Right renal cortex interstitium (tissue), 3 donors: ENCODE results near the gene HTT-AS. TPM values are rescaled to one million over a fixed set of nuclear protein-coding genes. Genes with fewer than 3 reads are reported as not detected.
A peak's percentile ranks its signal among the peaks of the same experiment; 100 is the strongest.

Source experiments
- DNase-seq, 3 donors: peaks; one replicate each; pipeline ENCODE4 v3.0.0-alpha.2; 2013; ENCODE audit warnings: low read depth in 3 of 3, low spot score in 2 of 3
- polyA plus RNA-seq, 3 donors: library from polyadenylated mRNA; unstranded; fragments of 120-200 nt; gene quantifications; one replicate each; pipeline ENCODE4 v1.2.1, GENCODE V29; 2013; ENCODE audit not compliant: insufficient read length in 3 of 3

HTT-AS gene
- polyA plus RNA-seq, 3 donors = not detected

DNA sequence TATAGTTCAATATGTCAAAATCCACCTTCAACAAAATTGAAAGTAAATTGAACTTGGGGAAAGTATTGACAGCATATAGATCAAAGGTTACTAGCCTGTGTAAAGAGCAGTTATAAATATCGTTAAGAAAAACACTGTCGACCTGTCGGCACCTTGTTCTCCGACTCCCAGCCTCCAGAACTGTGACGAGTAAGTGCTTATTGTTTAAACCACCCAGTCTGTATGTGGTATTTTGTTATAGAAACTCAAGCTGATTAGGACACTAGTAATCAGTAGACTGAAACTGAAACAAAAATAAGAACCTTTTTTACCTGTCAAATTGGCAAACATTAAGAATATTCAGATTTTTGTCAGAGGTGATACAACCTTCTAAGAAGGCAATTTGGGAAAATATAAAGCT lies 17.1 kb upstream of the HTT-AS start:
- DNase-seq = no peak

DNA sequence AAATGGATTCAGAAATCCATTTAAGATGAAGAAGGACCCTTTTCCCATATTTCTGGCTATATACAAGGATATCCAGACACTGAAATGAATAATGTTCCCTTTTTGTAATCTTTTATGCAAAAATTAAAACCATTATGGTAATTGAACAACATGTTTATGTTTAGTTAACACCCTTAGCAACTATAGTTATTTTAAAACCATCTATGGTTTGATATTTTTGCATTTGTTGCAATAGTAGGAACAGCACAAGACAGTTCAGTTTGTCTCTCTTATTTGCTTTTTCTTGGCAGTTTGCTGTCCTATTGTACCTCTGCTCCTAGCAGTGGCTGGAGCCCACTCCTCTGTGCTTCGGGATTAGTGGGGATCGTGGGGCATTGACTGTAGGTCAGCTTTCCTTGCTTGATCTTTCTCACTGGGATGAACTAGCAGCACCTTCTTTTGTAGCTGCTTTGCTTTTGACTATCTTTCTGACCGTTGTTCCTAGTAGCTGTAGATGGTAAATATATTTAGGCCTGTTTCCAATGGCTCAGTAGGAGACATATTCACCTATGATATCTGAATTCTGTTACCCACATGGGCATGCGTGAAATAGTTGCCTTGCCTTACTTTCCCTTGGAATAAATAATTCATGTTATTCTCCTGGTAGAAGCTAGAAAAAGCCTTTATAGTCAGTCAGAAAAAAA lies 12.9 kb upstream of the HTT-AS start:
- no peak for DNase-seq

DNA sequence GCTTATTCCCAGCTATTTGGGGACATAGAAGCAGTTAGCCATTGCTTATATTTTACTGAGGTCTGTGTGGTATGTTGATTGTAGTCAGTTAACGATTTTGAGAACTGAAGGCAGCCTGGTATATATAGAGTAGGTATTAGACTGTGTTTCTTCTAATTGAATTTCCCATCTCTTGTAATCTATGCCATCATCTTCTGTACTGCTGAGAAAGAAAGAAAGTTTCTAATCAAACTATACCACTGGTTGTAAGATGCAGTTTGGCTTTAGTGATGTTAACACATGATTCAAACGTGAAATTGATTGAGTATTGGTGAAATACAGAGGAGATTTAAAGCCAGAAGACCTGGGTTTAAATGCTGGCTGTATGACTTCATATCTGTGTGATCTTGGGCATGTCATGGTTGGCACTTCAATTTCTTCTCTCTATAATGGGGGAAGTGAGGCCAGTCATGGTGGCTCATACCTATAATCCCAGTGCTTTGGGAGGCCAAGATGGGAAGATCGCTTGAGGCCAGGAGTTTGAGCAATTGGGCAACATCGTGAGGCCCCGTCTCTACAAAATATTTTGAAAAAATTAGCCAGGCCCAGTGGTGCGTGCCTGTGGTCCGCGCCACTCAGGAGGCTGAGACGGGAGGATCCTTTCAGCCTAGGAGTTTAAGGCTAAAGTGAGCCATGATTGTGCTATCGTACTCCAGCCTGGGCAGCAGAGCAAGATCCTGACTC lies 11.8 kb upstream of the HTT-AS start:
- no peak for DNase-seq

DNA sequence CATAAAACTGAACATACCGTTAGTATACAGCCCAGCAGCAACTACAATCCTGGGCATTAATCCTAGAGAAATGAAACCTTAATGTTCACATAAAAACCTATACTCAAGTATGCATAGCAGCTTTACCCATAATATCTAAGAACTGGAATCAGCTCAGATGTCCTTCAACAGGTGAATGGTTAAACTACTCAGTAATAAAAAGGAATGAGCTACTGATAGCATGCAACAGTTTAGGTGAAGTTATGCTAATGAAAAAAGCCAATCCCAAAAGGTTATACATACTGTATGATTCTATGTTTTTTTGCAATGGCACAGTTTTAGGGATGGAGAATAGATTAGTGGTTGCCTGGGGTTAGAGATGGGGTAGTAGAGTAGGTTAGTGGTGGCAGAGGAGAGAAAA lies 9.4 kb upstream of the HTT-AS start:
- no peak for DNase-seq

DNA sequence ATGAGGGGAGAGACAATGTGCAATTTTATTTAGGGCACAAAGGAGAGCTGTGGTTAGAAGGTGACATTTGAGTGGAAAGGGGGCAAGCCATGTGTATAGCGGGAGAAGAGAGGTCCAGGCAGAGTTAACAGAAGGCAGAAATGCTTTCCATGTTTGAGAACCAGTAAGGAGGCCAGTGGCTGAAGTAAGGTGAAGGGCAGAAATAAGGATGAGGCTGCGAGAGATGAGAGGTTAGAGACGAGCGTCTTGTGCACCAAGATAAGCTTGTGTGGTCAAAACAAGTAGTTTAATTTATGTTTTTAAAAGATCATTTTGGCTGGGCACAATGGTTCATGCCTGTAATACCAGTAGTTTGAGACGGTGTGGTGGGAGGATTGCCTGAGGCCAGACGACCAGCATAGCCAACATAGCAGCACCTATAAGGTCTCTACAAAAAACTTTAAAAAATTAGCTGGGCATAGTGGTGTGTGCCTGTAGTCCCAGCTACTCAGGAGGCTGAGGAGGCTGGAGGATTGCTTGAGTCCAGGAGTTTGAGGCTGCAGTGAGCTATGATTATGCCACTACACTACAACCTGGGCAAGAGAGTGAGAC lies 8.7 kb upstream of the HTT-AS start:
- DNase-seq = no peak

DNA sequence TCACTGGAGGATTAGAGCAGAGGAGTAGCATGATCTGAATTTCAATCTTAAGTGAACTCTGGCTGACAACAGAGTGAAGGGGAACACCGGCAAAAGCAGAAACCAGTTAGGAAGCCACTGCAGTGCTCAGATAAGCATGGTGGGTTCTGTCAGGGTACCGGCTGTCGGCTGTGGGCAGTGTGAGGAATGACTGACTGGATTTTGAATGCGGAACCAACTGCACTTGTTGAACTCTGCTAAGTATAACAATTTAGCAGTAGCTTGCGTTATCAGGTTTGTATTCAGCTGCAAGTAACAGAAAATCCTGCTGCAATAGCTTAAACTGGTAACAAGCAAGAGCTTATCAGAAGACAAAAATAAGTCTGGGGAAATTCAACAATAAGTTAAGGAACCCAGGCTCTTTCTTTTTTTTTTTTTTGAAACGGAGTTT lies 5.4 kb upstream of the HTT-AS start:
- DNase-seq = no peak

DNA sequence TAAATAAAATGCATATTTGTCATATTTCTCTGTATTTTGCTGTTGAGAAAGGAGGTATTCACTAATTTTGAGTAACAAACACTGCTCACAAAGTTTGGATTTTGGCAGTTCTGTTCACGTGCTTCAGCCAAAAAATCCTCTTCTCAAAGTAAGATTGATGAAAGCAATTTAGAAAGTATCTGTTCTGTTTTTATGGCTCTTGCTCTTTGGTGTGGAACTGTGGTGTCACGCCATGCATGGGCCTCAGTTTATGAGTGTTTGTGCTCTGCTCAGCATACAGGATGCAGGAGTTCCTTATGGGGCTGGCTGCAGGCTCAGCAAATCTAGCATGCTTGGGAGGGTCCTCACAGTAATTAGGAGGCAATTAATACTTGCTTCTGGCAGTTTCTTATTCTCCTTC lies 3.5 kb upstream of the HTT-AS start:
- DNase-seq = no peak

DNA sequence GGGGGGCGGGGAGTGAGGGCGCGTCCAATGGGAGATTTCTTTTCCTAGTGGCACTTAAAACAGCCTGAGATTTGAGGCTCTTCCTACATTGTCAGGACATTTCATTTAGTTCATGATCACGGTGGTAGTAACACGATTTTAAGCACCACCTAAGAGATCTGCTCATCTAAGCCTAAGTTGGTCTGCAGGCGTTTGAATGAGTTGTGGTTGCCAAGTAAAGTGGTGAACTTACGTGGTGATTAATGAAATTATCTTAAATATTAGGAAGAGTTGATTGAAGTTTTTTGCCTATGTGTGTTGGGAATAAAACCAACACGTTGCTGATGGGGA lies 1.3 kb upstream of the HTT-AS start:
- DNase-seq = no peak

DNA sequence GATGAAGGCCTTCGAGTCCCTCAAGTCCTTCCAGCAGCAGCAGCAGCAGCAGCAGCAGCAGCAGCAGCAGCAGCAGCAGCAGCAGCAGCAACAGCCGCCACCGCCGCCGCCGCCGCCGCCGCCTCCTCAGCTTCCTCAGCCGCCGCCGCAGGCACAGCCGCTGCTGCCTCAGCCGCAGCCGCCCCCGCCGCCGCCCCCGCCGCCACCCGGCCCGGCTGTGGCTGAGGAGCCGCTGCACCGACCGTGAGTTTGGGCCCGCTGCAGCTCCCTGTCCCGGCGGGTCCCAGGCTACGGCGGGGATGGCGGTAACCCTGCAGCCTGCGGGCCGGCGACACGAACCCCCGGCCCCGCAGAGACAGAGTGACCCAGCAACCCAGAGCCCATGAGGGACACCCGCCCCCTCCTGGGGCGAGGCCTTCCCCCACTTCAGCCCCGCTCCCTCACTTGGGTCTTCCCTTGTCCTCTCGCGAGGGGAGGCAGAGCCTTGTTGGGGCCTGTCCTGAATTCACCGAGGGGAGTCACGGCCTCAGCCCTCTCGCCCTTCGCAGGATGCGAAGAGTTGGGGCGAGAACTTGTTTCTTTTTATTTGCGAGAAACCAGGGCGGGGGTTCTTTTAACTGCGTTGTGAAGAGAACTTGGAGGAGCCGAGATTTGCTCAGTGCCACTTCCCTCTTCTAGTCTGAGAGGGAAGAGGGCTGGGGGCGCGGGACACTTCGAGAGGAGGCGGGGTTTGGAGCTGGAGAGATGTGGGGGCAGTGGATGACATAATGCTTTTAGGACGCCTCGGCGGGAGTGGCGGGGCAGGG lies 711 bp upstream of the HTT-AS start:
- DNase-seq = peak in 2 of 3 donors; percentile 65 to 72

DNA sequence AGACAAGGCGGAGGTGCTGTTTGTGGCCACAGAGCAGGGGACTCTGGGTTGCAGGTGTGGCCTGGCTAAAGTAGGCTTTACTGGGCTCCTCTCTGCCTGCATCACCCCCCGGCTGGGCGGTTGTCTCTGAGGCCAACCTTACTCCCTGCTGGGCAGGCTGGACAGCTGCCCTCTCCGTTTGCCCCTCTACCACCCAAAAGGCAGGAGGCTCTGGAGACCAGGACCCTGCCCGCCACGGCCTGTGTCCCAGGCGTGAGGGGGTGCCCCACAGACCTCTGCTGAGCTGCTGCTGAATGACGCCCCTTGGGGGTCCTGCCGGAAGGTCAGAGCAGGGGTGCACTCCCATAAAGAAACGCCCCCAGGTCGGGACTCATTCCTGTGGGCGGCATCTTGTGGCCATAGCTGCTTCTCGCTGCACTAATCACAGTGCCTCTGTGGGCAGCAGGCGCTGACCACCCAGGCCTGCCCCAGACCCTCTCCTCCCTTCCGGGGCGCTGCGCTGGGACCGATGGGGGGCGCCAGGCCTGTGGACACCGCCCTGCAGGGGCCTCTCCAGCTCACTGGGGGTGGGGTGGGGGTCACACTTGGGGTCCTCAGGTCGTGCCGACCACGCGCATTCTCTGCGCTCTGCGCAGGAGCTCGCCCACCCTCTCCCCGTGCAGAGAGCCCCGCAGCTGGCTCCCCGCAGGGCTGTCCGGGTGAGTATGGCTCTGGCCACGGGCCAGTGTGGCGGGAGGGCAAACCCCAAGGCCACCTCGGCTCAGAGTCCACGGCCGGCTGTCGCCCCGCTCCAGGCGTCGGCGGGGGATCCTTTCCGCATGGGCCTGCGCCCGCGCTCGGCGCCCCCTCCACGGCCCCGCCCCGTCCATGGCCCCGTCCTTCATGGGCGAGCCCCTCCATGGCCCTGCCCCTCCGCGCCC lies 920 bp downstream of the HTT-AS start:
- DNase-seq = no peak

DNA sequence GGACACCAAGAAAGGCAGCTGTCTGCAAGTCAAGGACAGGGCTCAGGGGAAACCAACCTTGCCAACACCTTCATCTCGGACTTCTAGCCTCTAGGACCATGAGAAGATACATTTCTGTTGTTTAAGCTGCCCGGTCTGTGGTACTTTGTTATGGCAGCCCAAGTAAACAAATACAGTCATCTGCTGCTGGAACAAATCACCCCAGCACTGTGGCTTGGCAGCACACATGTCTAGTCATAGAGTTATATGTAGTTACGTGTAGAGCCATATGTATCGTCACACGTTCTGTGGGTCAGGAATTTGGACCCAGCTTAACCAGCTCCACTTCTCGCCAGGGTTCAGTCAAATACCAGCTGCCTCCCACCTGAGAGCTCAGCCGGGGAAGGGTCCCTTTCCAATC lies 2.5 kb downstream of the HTT-AS start:
- no peak for DNase-seq

DNA sequence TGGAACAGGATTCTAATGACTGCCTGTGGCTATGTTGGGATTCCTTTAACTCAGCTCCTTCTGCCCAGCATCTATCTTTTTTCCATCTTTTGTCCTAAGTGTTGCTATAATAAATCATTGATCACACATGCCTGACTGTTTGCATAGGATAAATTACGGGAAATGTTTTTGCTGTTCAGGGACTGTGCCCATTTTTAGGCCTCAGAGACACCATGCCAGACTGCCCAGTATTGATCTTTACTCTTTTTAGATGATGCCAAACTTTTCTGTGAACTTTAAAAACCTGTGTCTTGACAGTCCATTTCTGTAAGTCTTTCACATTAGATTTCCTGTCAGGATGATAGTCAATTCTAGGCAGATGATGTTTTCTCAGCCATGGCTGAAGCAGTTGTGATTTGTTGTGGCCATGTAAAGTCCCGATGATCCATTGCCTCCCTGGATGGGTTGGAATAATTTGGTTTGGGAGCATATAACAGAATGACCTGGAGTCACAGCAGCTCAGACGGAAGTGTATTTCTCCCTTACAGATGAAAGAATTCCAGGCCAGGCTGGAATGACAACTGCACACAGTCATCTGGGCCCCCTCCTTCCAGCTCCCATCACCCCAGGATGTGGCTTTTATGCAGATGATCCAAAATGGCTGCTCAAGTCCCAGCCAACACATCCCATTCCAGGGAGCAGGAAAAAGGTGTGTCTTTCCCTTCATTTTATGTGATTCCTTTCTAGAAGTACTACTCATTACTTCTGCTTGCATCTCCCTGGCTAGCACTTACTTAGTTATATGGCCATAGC lies 3.4 kb downstream of the HTT-AS start:
- no peak for DNase-seq

DNA sequence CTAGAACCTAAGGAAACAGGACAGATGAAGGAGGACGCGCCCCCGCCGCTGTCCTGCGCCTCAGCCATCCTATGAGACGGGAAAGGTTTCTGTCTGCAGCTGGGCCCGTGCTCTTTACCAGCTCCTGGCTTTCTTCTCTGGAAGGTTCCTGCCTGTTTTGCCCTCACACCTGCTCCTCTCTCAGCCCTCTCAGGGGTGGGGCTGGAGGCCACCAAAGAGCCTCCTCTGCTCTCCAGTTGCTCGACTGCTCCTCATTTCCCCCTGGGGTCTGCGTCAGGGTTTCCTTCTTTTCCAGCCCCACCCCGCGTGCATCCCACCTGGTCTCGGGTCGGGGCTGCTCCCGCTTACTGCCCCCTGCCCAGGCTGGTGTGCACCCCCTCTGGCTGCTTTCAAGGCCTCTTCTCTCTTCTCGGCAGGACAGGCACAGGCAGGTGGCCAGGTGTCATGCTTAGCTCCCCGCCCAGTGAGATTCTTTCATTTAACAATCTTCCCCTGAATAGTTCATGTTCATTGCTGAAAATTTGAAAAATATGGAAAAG lies 4.6 kb downstream of the HTT-AS start:
- no peak for DNase-seq

DNA sequence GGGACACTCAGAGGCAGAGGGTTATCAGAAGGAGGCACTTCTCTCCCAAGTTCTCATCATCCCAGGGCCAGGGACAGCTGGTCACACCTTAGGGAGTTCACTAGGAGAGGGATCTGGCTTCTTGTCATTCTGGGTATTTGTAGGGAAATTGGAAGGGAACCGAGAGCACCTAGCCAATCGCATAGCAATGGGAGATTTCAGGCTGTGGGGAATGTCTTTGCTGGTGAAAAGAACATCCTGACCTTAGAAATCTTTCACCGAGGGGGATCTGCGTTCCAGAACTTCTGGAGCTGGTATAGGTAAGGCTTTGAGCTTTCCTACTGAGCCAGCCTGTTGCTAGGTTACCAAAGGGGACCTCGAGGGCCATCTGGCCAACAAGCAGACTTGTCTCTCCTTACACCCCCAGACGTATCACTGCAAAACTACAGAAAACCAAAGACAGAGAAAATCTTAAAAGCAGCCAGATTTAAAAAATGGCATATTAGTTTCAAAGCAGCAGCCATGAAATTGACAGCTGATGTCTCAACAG lies 6.8 kb downstream of the HTT-AS start:
- DNase-seq = no peak

DNA sequence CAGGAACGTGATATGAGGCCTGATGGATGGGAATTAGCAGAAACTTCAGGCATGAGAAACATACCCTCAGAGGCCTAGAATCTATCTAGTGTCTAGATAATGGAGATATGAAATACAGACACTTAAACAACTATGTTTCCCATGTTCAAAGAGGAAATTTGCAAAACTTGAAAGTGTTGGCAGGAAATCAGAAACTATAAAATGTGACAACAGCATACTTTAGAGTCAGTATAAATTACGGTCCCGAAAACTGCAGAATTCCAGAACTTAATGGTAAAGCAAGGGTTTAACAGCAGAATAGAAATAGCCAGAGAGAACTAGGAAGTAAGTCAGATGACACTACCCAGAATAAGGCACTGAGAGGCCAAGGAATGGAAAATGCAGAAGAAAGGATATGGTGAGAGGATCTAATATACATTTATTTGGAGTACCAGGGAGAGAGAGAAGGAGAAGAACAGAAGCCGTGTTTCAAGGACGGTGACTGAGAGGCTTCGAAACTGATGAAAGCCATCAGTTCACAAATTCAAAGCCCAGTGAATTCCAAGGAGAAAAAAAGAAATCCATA lies 7.4 kb downstream of the HTT-AS start:
- DNase-seq = no peak

DNA sequence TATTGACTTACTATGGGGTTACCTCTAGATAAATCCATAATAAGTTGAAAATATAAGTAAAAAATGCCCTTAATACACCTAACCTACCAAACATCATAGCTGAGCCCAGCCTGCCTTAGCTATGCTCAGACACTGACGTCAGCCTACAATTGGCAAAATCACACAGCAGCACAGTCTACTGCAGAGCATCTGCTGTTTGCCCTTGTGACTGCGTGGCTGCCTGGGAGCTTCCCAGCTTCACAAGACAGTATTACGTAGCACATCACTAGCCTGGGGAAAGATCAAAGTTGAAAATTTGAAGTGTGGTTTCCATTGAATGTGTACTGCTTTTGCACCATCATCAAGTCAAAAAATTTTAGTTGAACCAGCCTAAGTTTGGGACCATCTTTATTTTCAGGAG lies 8.8 kb downstream of the HTT-AS start:
- DNase-seq = no peak

DNA sequence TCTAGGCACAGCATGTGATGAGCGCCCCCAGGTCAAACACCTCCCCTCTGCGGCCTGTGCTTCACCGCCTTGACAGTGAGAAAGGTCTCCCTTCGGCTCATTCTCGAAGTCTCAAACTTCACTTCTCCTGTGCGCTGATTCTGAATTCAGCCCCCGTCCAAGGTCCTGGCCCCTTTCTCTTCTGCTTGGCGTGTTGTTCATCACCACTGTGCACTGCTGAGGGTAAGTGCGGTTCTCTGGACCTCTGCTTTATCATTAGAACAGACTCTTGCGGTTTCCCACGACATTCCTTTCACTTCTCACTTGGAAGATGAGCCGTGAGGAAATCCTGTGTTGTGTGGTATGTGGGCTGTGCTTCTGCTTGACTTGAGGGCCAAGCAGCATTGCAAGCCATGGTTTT lies 11.9 kb downstream of the HTT-AS start:
- no peak for DNase-seq

DNA sequence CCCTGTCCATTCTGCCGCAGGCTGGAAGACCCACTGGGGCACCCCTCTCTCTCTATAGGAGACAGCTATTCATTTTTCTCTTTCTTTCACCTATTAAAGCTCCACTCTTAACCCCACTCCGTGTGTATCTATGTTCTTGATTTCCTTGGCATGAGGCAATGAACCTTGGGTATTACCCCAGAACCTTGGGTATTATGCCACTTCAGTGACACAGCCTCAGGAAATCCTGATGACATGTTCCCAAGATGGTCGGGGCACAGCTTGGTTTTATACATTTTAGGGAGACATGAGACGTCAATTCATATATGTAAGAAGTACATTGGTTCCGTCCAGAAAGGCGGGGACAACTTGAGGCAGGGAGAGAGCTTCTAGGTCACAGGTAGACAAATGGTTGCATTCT lies 13.4 kb downstream of the HTT-AS start:
- no peak for DNase-seq

DNA sequence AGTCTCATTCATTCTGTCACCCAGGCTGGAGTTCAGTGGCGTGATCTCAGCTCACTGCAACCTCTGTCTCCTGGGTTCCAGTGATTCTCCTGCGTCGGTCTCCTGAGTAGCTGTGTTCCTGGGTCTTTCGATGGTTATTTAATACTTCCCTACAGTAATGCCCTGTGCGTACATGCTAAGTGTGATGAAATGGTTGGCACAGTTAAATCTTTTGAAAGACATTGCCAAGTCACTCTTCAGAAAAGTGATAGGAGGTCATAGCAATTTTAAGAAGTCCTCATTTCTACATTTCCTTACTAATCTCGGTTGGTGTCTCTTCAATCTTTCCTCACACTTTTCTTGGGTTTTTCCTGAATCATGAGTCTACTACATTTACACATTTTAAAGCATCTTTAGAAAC lies 14.4 kb downstream of the HTT-AS start:
- no peak for DNase-seq
